Measurements from ENCODE around the gene TXNRD1.
A peak's percentile ranks its signal among the peaks of the same experiment; 100 is the strongest.

TXNRD1 gene

DNA sequence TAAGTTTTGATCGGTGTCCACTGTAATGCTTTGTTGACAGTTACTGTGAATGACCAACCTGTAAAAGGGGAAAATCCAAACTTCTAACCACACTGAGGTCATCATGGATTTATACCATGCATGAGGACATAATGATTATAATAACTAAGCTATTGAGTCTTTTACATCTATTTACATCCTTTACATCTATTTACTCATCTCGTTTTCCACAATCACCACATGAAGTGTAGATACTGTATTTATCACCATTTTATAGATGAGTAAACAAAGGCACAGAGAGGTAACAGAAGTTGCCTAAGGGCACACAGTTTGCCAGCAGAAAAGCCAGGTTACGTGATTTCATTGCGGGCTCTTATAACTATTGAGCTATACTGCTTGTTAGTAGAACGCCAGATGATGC lies 60.1 kb downstream of the TXNRD1 start:
- DNase-seq (ENCODE audit: low read depth), result no peak
- H3K4me3 ChIP-seq (ENCODE audit: low read depth, low read length), result no peak overlapping the region
- TF ChIP-seq, protein P1, sequence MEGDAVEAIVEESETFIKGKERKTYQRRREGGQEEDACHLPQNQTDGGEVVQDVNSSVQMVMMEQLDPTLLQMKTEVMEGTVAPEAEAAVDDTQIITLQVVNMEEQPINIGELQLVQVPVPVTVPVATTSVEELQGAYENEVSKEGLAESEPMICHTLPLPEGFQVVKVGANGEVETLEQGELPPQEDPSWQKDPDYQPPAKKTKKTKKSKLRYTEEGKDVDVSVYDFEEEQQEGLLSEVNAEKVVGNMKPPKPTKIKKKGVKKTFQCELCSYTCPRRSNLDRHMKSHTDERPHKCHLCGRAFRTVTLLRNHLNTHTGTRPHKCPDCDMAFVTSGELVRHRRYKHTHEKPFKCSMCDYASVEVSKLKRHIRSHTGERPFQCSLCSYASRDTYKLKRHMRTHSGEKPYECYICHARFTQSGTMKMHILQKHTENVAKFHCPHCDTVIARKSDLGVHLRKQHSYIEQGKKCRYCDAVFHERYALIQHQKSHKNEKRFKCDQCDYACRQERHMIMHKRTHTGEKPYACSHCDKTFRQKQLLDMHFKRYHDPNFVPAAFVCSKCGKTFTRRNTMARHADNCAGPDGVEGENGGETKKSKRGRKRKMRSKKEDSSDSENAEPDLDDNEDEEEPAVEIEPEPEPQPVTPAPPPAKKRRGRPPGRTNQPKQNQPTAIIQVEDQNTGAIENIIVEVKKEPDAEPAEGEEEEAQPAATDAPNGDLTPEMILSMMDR (IDR thresholded peaks at IDR 0.05; ENCODE audit: low read depth, low read length), result no peak
- TF ChIP-seq, protein P2, sequence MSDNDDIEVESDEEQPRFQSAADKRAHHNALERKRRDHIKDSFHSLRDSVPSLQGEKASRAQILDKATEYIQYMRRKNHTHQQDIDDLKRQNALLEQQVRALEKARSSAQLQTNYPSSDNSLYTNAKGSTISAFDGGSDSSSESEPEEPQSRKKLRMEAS (IDR thresholded peaks at IDR 0.05; ENCODE audit: low read depth, low read length), result no peak
- no peak for TF ChIP-seq MYC (IDR thresholded peaks at IDR 0.05; ENCODE audit: low read depth, low read length)
- TF ChIP-seq POLR2A (IDR thresholded peaks at IDR 0.05; ENCODE audit: extremely low read depth, insufficient read length), result no peak

DNA sequence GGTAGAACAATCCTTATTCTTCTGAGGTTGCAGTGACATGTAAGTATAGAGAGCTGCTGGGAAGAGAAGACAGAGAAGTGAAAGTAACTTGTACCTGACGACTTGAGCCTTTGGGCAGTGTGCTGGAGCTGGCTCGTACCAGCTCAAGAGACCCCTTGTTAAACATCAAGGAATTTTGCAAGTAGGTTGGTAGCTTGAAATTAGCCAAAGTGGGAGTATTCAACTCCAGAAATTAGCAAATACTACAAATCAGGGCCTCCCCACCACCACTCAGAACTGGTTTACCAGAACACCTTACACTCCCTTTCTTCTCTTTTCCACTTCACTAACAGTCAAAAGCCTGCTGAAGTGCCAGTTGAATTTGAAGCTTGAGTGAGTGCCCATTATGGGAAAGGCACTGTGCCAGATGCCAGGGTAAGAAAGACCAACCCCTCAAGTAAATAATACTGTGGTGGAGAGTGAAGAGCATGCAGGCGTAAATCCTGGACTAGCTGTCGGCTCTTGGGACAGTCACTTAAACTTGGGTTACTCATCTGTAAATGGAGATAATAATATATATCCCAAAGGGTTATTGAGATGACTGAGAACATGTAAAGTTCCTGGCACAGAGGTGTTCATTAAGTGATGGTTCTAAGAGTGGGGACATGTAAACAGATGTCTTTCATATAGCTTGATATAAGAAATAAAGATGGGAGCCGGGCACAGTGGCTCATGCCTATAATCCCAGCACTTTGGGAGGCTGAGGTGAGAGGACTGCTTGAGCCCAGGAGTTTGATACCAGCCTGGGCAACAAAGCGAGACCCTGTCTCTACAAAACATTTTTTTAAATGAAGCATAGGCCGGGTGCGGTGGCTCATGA lies 60.9 kb downstream of the TXNRD1 start:
- peak overlapping the region; percentile 25 for H3K4me3 ChIP-seq (ENCODE audit: low read depth, low read length)
- no peak for TF ChIP-seq POLR2A (IDR thresholded peaks at IDR 0.05; ENCODE audit: extremely low read depth, insufficient read length)
- TF ChIP-seq, protein P1 (IDR thresholded peaks at IDR 0.05; ENCODE audit: low read depth, low read length), result no peak
- no peak for TF ChIP-seq MYC (IDR thresholded peaks at IDR 0.05; ENCODE audit: low read depth, low read length)
- TF ChIP-seq, protein P2 (IDR thresholded peaks at IDR 0.05; ENCODE audit: low read depth, low read length), result no peak
- peak; percentile 37 for DNase-seq (ENCODE audit: low read depth)

DNA sequence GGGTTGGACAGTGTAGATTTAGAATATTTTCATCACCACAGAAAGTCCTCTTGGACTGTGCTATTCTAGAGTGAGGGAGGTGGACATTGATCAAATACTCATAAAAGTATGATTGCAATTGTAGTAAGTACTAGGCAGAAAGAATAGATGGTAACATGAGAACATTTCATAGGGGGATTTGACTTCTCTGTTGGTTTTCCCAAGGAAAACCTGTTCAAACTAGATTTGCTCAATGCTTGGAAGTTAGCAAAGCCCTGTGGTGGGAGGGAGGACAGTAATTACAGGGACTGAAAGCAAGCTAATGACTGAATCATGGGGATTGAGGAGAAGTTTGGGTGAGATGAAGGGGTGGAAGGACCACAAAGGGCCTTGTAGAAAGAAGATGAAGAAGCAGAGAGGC lies 63.6 kb downstream of the TXNRD1 start:
- H3K4me3 ChIP-seq (ENCODE audit: low read depth, low read length), result no peak overlapping the region
- TF ChIP-seq, protein P1 (IDR thresholded peaks at IDR 0.05; ENCODE audit: low read depth, low read length), result no peak
- TF ChIP-seq MYC (IDR thresholded peaks at IDR 0.05; ENCODE audit: low read depth, low read length) (no peak), POLR2A (IDR thresholded peaks at IDR 0.05; ENCODE audit: extremely low read depth, insufficient read length) (no peak)
- TF ChIP-seq, protein P2 (IDR thresholded peaks at IDR 0.05; ENCODE audit: low read depth, low read length), result no peak
- no peak for DNase-seq (ENCODE audit: low read depth)

DNA sequence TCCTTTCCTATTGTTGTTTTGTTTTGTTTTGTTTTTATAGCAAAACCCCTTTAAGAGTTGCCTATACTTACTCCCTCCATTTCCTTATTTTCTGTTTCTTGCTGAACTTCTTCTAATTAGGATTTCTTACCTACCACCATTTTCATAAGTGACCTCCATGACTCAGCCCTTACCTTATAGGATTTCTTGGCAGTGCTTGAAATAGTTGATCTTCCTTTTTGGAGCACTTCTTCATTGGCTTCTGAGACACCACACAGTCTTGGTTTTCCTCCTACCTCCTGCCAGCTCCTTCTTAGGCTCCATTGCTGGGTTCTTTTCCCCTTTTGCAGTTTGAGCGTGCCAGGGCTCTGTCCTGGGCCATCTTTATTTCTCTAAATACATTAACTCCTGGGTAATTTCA lies 64.5 kb downstream of the TXNRD1 start:
- TF ChIP-seq, protein P1 (IDR thresholded peaks at IDR 0.05; ENCODE audit: low read depth, low read length), result no peak
- no peak for TF ChIP-seq MYC (IDR thresholded peaks at IDR 0.05; ENCODE audit: low read depth, low read length)
- TF ChIP-seq POLR2A (IDR thresholded peaks at IDR 0.05; ENCODE audit: extremely low read depth, insufficient read length), result no peak
- TF ChIP-seq, protein P2 (IDR thresholded peaks at IDR 0.05; ENCODE audit: low read depth, low read length), result no peak
- H3K4me3 ChIP-seq (ENCODE audit: low read depth, low read length), result no peak overlapping the region
- DNase-seq (ENCODE audit: low read depth), result peak; percentile 49

DNA sequence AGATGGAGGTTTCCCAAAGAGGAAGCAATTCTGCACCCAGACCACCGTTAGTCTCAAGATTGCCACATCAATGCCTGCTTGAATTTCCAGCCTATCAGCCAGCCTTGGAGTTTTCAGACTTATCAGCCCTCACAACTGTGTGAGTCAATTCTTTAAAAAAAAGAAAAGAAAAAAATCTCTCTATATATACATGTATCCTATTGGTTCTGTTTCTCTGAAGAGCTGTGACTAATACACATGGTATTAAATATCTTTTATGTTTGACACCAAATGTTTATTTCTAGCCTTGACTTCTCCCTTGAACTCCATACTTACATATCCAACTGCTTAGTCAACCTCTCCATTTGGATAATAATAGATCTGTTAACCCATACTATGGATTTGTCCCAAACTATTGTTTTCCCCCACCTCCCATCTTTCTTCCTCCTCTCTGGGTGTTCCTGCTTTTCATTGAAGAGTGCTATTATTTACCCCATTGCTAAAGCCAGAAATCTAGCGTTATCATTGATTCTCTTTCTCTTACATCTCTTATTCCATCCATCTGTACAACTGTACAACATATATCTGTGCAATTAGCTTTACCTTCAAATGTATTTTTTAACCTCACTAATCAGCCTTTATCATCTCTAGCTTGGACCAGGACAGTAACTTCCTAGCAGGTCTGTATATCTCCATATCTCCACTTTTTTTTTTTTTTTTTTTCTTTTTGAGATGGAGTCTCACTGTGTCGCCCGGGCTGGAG lies 65.3 kb downstream of the TXNRD1 start:
- TF ChIP-seq POLR2A (IDR thresholded peaks at IDR 0.05; ENCODE audit: extremely low read depth, insufficient read length) (no peak), MYC (IDR thresholded peaks at IDR 0.05; ENCODE audit: low read depth, low read length) (0 out of 2 replicates have a peak, but pooled peaks have one; percentile 20)
- TF ChIP-seq, protein P2 (IDR thresholded peaks at IDR 0.05; ENCODE audit: low read depth, low read length), result no peak
- no peak overlapping the region for H3K4me3 ChIP-seq (ENCODE audit: low read depth, low read length)
- DNase-seq (ENCODE audit: low read depth), result peak; percentile 85
